SK-N-SH treated with all-trans-retinoic acid at 6 μM for 48 hours (cell line): Measurements from ENCODE around the gene ABHD8.

ENCODE experiments used
- ATAC-seq: fragments of 200-7000 bp; cut with Tn5 transposase; 3 replicates; pipeline ENCODE4 v1.9.1; 2020; ENCODE audit warnings: mild to moderate bottlenecking, moderate library complexity
- ARNTL ChIP-seq: fragments of 450-650 bp; formaldehyde crosslinking; IDR thresholded peaks from 2 replicates; pipeline ENCODE4 v1.5.0; 2020; ENCODE audit warnings: low read depth, mild to moderate bottlenecking, moderate library complexity, borderline replicate concordance
- BACH2 ChIP-seq: fragments of 250-450 bp; sonication (Bioruptor Pico); IDR thresholded peaks from 2 replicates; pipeline ENCODE4 v1.9.0; 2021; ENCODE audit warnings: mild to moderate bottlenecking, borderline replicate concordance
- CSDC2 ChIP-seq: fragments of 250-450 bp; sonication (Bioruptor Pico); IDR thresholded peaks from 2 replicates; pipeline ENCODE4 v1.5.0; 2020; ENCODE audit warnings: mild to moderate bottlenecking, moderate library complexity
- ESRRG ChIP-seq: fragments of 250-450 bp; sonication (Bioruptor Pico); IDR thresholded peaks from 2 replicates; pipeline ENCODE4 v1.6.1; 2021; ENCODE audit warnings: mild to moderate bottlenecking
- GLIS3 ChIP-seq: fragments of 250-450 bp; sonication (Bioruptor Pico); IDR thresholded peaks from 2 replicates; pipeline ENCODE4 v1.5.0; 2020; ENCODE audit warnings: mild to moderate bottlenecking, moderate library complexity
- ISL1 ChIP-seq: fragments of 250-450 bp; sonication (Bioruptor Pico); IDR thresholded peaks from 2 replicates; pipeline ENCODE4 v2.1.2; 2022; ENCODE audit warnings: mild to moderate bottlenecking, moderate library complexity
- OSR1 ChIP-seq: fragments of 250-450 bp; sonication (Bioruptor Pico); IDR thresholded peaks from 2 replicates; pipeline ENCODE4 v1.8.0; 2022; ENCODE audit warnings: moderate library complexity, mild to moderate bottlenecking, inconsistent platforms
- POU6F1 ChIP-seq: fragments of 250-450 bp; sonication (Bioruptor Pico); IDR thresholded peaks from 2 replicates; pipeline ENCODE4 v1.8.0; 2021; ENCODE audit warnings: low read depth, mild to moderate bottlenecking, moderate library complexity, borderline replicate concordance
- PPARA ChIP-seq: fragments of 250-450 bp; sonication (Bioruptor Pico); IDR thresholded peaks from 2 replicates; pipeline ENCODE4 v1.5.0; 2020; ENCODE audit warnings: mild to moderate bottlenecking, borderline replicate concordance
- RARB ChIP-seq: fragments of 250-450 bp; sonication (Bioruptor Pico); IDR thresholded peaks from 2 replicates; pipeline ENCODE4 v1.8.0; 2021; ENCODE audit warnings: mild to moderate bottlenecking, moderate library complexity
- SNAI2 ChIP-seq: fragments of 250-450 bp; sonication (Bioruptor Pico); IDR thresholded peaks from 2 replicates; pipeline ENCODE4 v1.5.0; 2020; ENCODE audit warnings: mild to moderate bottlenecking, moderate library complexity
- TCF4 ChIP-seq: fragments of 250-450 bp; sonication (Bioruptor Pico); IDR thresholded peaks from 2 replicates; pipeline ENCODE4 v1.8.0; 2021; ENCODE audit warnings: mild to moderate bottlenecking, moderate library complexity, borderline replicate concordance
- TOX ChIP-seq: fragments of 250-450 bp; sonication (Bioruptor Pico); IDR thresholded peaks from 2 replicates; pipeline ENCODE4 v1.8.0; 2021; ENCODE audit warnings: mild to moderate bottlenecking, moderate library complexity, borderline replicate concordance
- TSHZ2 ChIP-seq: fragments of 250-450 bp; sonication (Bioruptor Pico); IDR thresholded peaks from 2 replicates; pipeline ENCODE4 v1.5.0; 2020; ENCODE audit warnings: mild to moderate bottlenecking, moderate library complexity
- ZC3H10 ChIP-seq: fragments of 250-450 bp; sonication (Bioruptor Pico); IDR thresholded peaks from 2 replicates; pipeline ENCODE4 v1.5.1; 2021; ENCODE audit warnings: mild to moderate bottlenecking, moderate library complexity
- ZFP3 ChIP-seq: fragments of 250-450 bp; sonication (Bioruptor Pico); IDR thresholded peaks from 2 replicates; pipeline ENCODE4 v1.5.0; 2020; ENCODE audit warnings: mild to moderate bottlenecking, moderate library complexity
- ZFP30 ChIP-seq: fragments of 450-650 bp; formaldehyde crosslinking; IDR thresholded peaks from 2 replicates; pipeline ENCODE4 v1.5.0; 2022; ENCODE audit warnings: mild to moderate bottlenecking, moderate library complexity
- ZNF565 ChIP-seq: fragments of 450-650 bp; formaldehyde crosslinking; conservative IDR thresholded peaks from 2 replicates; pipeline ENCODE4 v1.5.0; 2020; ENCODE audit warnings: low read depth, mild to moderate bottlenecking, moderate library complexity
- ZNF70 ChIP-seq: fragments of 450-650 bp; formaldehyde crosslinking; IDR thresholded peaks from 2 replicates; pipeline ENCODE4 v1.5.0; 2020; ENCODE audit warnings: mild to moderate bottlenecking, moderate library complexity
- ZNF8 ChIP-seq: fragments of 450-650 bp; formaldehyde crosslinking; IDR thresholded peaks from 2 replicates; pipeline ENCODE4 v1.5.0; 2020; ENCODE audit warnings: mild to moderate bottlenecking, moderate library complexity
- TF ChIP-seq, protein P1 (sequence below): fragments of 250-450 bp; sonication (Bioruptor Pico); IDR thresholded peaks from 2 replicates; pipeline ENCODE4 v1.5.1; 2021; ENCODE audit warnings: mild to moderate bottlenecking, moderate library complexity
- TF ChIP-seq, protein P2 (sequence below): fragments of 250-450 bp; sonication (Bioruptor Pico); IDR thresholded peaks from 2 replicates; pipeline ENCODE4 v1.5.1; 2020; ENCODE audit warnings: low read depth, mild to moderate bottlenecking, moderate library complexity
- TF ChIP-seq, protein P3 (sequence below): fragments of 250-450 bp; sonication (Bioruptor Pico); IDR thresholded peaks from 2 replicates; pipeline ENCODE4 v1.8.0; 2020; ENCODE audit warnings: mild to moderate bottlenecking, moderate library complexity, borderline replicate concordance

ABHD8 gene

DNA sequence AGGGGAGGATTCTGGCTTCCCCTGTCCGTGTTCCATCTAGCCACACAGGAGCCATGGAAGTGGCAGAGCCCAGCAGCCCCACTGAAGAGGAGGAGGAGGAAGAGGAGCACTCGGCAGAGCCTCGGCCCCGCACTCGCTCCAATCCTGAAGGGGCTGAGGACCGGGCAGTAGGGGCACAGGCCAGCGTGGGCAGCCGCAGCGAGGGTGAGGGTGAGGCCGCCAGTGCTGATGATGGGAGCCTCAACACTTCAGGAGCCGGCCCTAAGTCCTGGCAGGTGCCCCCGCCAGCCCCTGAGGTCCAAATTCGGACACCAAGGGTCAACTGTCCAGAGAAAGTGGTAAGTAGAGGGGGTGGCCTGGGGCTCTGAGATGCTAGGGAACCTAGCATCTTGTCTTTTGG, 34.5 kb downstream of the ABHD8 start:
- ATAC-seq = no peak
- TF ChIP-seq ZNF8 (CRISPR knock-in tag) = no peak

GRCh38 chr19:17266975-17267788, 36.0 kb downstream of the ABHD8 start, which contains the start of gene BABAM1:
TSS of gene BABAM1 (plus strand) at chr19:17267443. CDS start at chr19:17268807, 1,364 bp downstream.
- peak; percentile 97 for ATAC-seq
- TF ChIP-seq ESRRG (peak; percentile 41; the same call in 1 of the 2 replicates), ARNTL (peak; percentile 66; the same call in 1 of the 2 replicates), POU6F1 (CRISPR knock-in tag) (no peak), ZFP3 (CRISPR knock-in tag) (peak; percentile 67; the same call in 1 of the 2 replicates), SNAI2 (peak; percentile 99), RARB (CRISPR knock-in tag) (no peak), TCF4 (no peak), ZC3H10 (CRISPR knock-in tag) (no peak), TSHZ2 (CRISPR knock-in tag) (peak; percentile 97), CSDC2 (CRISPR knock-in tag) (peak; percentile 95), GLIS3 (CRISPR knock-in tag) (no peak), ZFP30 (CRISPR knock-in tag) (peak; percentile 14; the same call in 1 of the 2 replicates), OSR1 (CRISPR knock-in tag) (peak; percentile 40; the same call in 1 of the 2 replicates), ZNF70 (CRISPR knock-in tag) (peak; percentile 52; the same call in 1 of the 2 replicates), TOX (CRISPR knock-in tag) (no peak), ZNF8 (CRISPR knock-in tag) (0 out of 2 replicates have a peak, but pooled peaks have one; percentile 43), ZNF565 (peak; percentile 93), PPARA (peak; percentile 97), ISL1 (CRISPR knock-in tag) (peak; percentile 30; the same call in 1 of the 2 replicates), BACH2 (CRISPR knock-in tag) (peak; percentile 87; the same call in 1 of the 2 replicates)
- TF ChIP-seq, protein P1, sequence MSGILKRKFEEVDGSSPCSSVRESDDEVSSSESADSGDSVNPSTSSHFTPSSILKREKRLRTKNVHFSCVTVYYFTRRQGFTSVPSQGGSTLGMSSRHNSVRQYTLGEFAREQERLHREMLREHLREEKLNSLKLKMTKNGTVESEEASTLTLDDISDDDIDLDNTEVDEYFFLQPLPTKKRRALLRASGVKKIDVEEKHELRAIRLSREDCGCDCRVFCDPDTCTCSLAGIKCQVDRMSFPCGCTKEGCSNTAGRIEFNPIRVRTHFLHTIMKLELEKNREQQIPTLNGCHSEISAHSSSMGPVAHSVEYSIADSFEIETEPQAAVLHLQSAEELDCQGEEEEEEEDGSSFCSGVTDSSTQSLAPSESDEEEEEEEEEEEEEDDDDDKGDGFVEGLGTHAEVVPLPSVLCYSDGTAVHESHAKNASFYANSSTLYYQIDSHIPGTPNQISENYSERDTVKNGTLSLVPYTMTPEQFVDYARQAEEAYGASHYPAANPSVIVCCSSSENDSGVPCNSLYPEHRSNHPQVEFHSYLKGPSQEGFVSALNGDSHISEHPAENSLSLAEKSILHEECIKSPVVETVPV = no peak
- TF ChIP-seq, protein P2, sequence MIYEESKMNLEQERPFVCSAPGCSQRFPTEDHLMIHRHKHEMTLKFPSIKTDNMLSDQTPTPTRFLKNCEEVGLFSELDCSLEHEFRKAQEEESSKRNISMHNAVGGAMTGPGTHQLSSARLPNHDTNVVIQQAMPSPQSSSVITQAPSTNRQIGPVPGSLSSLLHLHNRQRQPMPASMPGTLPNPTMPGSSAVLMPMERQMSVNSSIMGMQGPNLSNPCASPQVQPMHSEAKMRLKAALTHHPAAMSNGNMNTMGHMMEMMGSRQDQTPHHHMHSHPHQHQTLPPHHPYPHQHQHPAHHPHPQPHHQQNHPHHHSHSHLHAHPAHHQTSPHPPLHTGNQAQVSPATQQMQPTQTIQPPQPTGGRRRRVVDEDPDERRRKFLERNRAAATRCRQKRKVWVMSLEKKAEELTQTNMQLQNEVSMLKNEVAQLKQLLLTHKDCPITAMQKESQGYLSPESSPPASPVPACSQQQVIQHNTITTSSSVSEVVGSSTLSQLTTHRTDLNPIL (CRISPR knock-in tag) = no peak
- TF ChIP-seq, protein P3, sequence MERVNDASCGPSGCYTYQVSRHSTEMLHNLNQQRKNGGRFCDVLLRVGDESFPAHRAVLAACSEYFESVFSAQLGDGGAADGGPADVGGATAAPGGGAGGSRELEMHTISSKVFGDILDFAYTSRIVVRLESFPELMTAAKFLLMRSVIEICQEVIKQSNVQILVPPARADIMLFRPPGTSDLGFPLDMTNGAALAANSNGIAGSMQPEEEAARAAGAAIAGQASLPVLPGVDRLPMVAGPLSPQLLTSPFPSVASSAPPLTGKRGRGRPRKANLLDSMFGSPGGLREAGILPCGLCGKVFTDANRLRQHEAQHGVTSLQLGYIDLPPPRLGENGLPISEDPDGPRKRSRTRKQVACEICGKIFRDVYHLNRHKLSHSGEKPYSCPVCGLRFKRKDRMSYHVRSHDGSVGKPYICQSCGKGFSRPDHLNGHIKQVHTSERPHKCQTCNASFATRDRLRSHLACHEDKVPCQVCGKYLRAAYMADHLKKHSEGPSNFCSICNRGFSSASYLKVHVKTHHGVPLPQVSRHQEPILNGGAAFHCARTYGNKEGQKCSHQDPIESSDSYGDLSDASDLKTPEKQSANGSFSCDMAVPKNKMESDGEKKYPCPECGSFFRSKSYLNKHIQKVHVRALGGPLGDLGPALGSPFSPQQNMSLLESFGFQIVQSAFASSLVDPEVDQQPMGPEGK (CRISPR knock-in tag) = no peak
- TF ChIP-seq, all 23 proteins: peak for 14
